ENCODE data around the gene TMEM81.

The TMEM81 gene

GRCh38 chr1:205122489-205122882 lies 38.2 kb upstream of the TMEM81 start:
- POLR2A ChIA-PET: no interaction called here
- no peak for DNase-seq (ENCODE audit: extremely low spot score)
- CTCF ChIA-PET: interaction anchor here (1.1 to 4.5 kb wide), 10 partner anchors 9 to 232 kb away, joined by 3 to 31 read pairs (median 4); no protein-coding TSS in a partner anchor
- no peak for TF ChIP-seq CTCF (IDR thresholded peaks at IDR 0.05; ENCODE audit: control extremely low read depth, extremely low read depth, low read depth, missing control alignments)

- CTCF ChIA-PET: interaction anchor here (0.7 to 3.1 kb wide), 18 partner anchors 10 to 232 kb away, joined by 3 to 24 read pairs (median 4); no protein-coding TSS in a partner anchor
- POLR2A ChIA-PET: interaction anchor here (0.8 to 0.9 kb wide), 2 partner anchors 8 to 13 kb away, joined by 3 to 4 read pairs; no protein-coding TSS in a partner anchor
- DNase-seq (ENCODE audit: extremely low spot score): peak; percentile 89
- TF ChIP-seq CTCF (IDR thresholded peaks at IDR 0.05; ENCODE audit: control extremely low read depth, extremely low read depth, low read depth, missing control alignments): peak; percentile 83
Measured at GRCh38 chr1:205121660-205122488, 37.6 kb upstream of the TMEM81 start, which contains the start of gene RBBP5. TSS of gene RBBP5 (minus strand) at chr1:205121978. CDS start at chr1:205121873, 105 bp downstream.

- TF ChIP-seq CTCF (IDR thresholded peaks at IDR 0.05; ENCODE audit: control extremely low read depth, extremely low read depth, low read depth, missing control alignments): no peak
- CTCF ChIA-PET: interaction anchor here (2.0 kb wide), 1 partner anchor 23 kb away, joined by 8 read pairs; no protein-coding TSS in a partner anchor
- POLR2A ChIA-PET: no interaction called here
- DNase-seq (ENCODE audit: extremely low spot score): no peak
Measured at GRCh38 chr1:205118752-205119151, 34.5 kb upstream of the TMEM81 start.

GRCh38 chr1:205111354-205111753 lies 27.1 kb upstream of the TMEM81 start:
- POLR2A ChIA-PET: interaction anchor here (0.6 kb wide), 1 partner anchor 63 kb away, joined by 7 read pairs; no protein-coding TSS in a partner anchor
- CTCF ChIA-PET: interaction anchor here (0.7 to 4.2 kb wide), 4 partner anchors 9 to 122 kb away, joined by 3 to 24 read pairs (median 5); partner anchors contain the start of gene RBBP5
- no peak for TF ChIP-seq CTCF (IDR thresholded peaks at IDR 0.05; ENCODE audit: control extremely low read depth, extremely low read depth, low read depth, missing control alignments)
- no peak for DNase-seq (ENCODE audit: extremely low spot score)

GRCh38 chr1:205109711-205110110 lies 25.5 kb upstream of the TMEM81 start:
- TF ChIP-seq CTCF (IDR thresholded peaks at IDR 0.05; ENCODE audit: control extremely low read depth, extremely low read depth, low read depth, missing control alignments): no peak
- CTCF ChIA-PET: interaction anchor here (0.8 to 4.2 kb wide), 11 partner anchors 8 to 303 kb away, joined by 3 to 24 read pairs (median 4); partner anchors contain the start of gene RBBP5
- no peak for DNase-seq (ENCODE audit: extremely low spot score)
- POLR2A ChIA-PET: interaction anchor here (1.1 kb wide), 1 partner anchor 12 kb away, joined by 3 read pairs; the partner anchor contains the start of gene RBBP5

GRCh38 chr1:205109269-205109668 lies 25.0 kb upstream of the TMEM81 start:
- no peak for TF ChIP-seq CTCF (IDR thresholded peaks at IDR 0.05; ENCODE audit: control extremely low read depth, extremely low read depth, low read depth, missing control alignments)
- ChIA-PET CTCF (interaction anchor here (0.8 to 4.2 kb wide), 11 partner anchors 9 to 302 kb away, joined by 3 to 24 read pairs (median 4); partner anchors contain the start of gene RBBP5), POLR2A (interaction anchor here (1.1 kb wide), 1 partner anchor 13 kb away, joined by 3 read pairs; the partner anchor contains the start of gene RBBP5)
- no peak for DNase-seq (ENCODE audit: extremely low spot score)
